OCI-LY1 (cell line): ENCODE data around the gene C1orf116.

Experiments
- H2AFZ ChIP-seq: fragments of 200-600 bp; sonication (generic), shearing (Covaris generic); 2 replicates; pipeline ENCODE4 v1.6.0; 2014; ENCODE audit warnings: antibody characterized with exemption, mild to moderate bottlenecking, low read length
- H3F3A ChIP-seq: fragments of 200-600 bp; sonication (generic), shearing (Covaris generic); 2 replicates; pipeline ENCODE4 v1.6.0; 2014; ENCODE audit warnings: mild to moderate bottlenecking, antibody characterized with exemption, low read length, moderate library complexity; ENCODE audit not compliant: insufficient read depth
- H3K27ac ChIP-seq: fragments of 200-600 bp; sonication (generic); 2 replicates; pipeline ENCODE4 v1.5.1; 2014; ENCODE audit warnings: low read length, mixed run types, mild to moderate bottlenecking, low read depth; ENCODE audit not compliant: poor library complexity, severe bottlenecking
- H3K27me3 ChIP-seq: fragments of 200-600 bp; sonication (generic); 2 replicates; pipeline ENCODE4 v1.6.0; 2014; ENCODE audit warnings: antibody characterized with exemption, mild to moderate bottlenecking, low read length, moderate library complexity; ENCODE audit not compliant: insufficient read depth
- H3K36me3 ChIP-seq: fragments of 200-600 bp; sonication (generic); 2 replicates; pipeline ENCODE4 v1.6.1; 2014; ENCODE audit warnings: mild to moderate bottlenecking, antibody characterized with exemption, low read length, moderate library complexity, mixed read lengths; ENCODE audit not compliant: insufficient read depth
- H3K4me1 ChIP-seq: fragments of 200-600 bp; sonication (generic); 2 replicates; pipeline ENCODE4 v1.5.1; 2014; ENCODE audit warnings: mild to moderate bottlenecking, low read length, moderate library complexity; ENCODE audit not compliant: insufficient read depth, severe bottlenecking
- H3K4me2 ChIP-seq: fragments of 200-600 bp; sonication (generic), shearing (Covaris generic); 2 replicates; pipeline ENCODE4 v1.6.1; 2014; ENCODE audit warnings: low read length
- H3K4me3 ChIP-seq: fragments of 200-600 bp; sonication (generic); 2 replicates; pipeline ENCODE4 v1.5.1; 2014; ENCODE audit warnings: low read length, low read depth, mild to moderate bottlenecking, mixed read lengths; ENCODE audit not compliant: poor library complexity, severe bottlenecking
- H3K79me2 ChIP-seq: fragments of 200-600 bp; shearing (Covaris generic); 2 replicates; pipeline ENCODE4 v1.6.1; 2016; ENCODE audit warnings: mixed run types, low read length, mixed read lengths; ENCODE audit not compliant: insufficient read depth
- H3K9ac ChIP-seq: fragments of 200-600 bp; sonication (generic), shearing (Covaris generic); 2 replicates; pipeline ENCODE4 v1.6.1; 2014; ENCODE audit warnings: mild to moderate bottlenecking, low read length, mixed read lengths
- H3K9me2 ChIP-seq: fragments of 200-600 bp; sonication (generic), shearing (Covaris generic); 2 replicates; pipeline ENCODE4 v1.6.1; 2014; ENCODE audit warnings: low read depth, mild to moderate bottlenecking, low read length, mixed read lengths
- H3K9me3 ChIP-seq: fragments of 200-600 bp; shearing (Covaris generic); 2 replicates; pipeline ENCODE4 v1.6.1; 2014; ENCODE audit warnings: low read length, mixed read lengths
- H4K20me1 ChIP-seq: fragments of 200-600 bp; sonication (generic), shearing (Covaris generic); 2 replicates; pipeline ENCODE4 v1.6.0; 2016; ENCODE audit warnings: mild to moderate bottlenecking, low read length; ENCODE audit not compliant: insufficient read depth
- CTCF ChIP-seq: fragments of 200-600 bp; sonication (generic), shearing (Covaris generic); IDR thresholded peaks from 2 replicates; pipeline ENCODE4 v1.5.1; 2017; ENCODE audit warnings: mild to moderate bottlenecking, antibody characterized with exemption, low read length, moderate library complexity, mixed read lengths
- EZH2 ChIP-seq: fragments of 200-600 bp; sonication (generic), shearing (Covaris generic); IDR thresholded peaks from 2 replicates; pipeline ENCODE4 v1.8.0; 2017; ENCODE audit warnings: borderline replicate concordance, mixed run types, mild to moderate bottlenecking, antibody characterized with exemption, low read length, moderate library complexity, mixed read lengths

C1orf116 gene

GRCh38 chr1:207077012-207077411 lies 44.5 kb upstream of the C1orf116 start:
- Histone ChIP-seq H3K9me3 (no peaks in the 10 kb centered on the region), H3F3A (no peaks in the 10 kb centered on the region), H2AFZ (no peak overlapping the region), H3K27me3 (no peaks in the 10 kb centered on the region), H3K4me1 (no peaks in the 10 kb centered on the region), H4K20me1 (no peaks in the 10 kb centered on the region), H3K9me2 (no peaks in the 10 kb centered on the region), H3K9ac (no peak overlapping the region), H3K27ac (no peak overlapping the region), H3K4me3 (no peak overlapping the region), H3K4me2 (no peak overlapping the region), H3K79me2 (no peaks in the 10 kb centered on the region), H3K36me3 (no peaks in the 10 kb centered on the region)
- TF ChIP-seq CTCF, result no peak
- no peak for TF ChIP-seq EZH2

- Histone ChIP-seq H2AFZ (no peak overlapping the region), H4K20me1 (no peaks in the 10 kb centered on the region), H3K36me3 (peaks cover 2% of the 10 kb centered on the region; the same call in 1 of the 2 replicates), H3K9me2 (no peaks in the 10 kb centered on the region), H3K9me3 (no peaks in the 10 kb centered on the region), H3K9ac (no peak overlapping the region), H3K27me3 (no peaks in the 10 kb centered on the region), H3K4me3 (no peak overlapping the region), H3K4me1 (no peaks in the 10 kb centered on the region), H3F3A (no peaks in the 10 kb centered on the region), H3K4me2 (no peak overlapping the region), H3K27ac (no peak overlapping the region), H3K79me2 (no peaks in the 10 kb centered on the region)
- TF ChIP-seq EZH2 (no peak), CTCF (no peak)
These were observed 43.8 kb upstream of the C1orf116 start for GRCh38 chr1:207076181-207076955.

GRCh38 chr1:207073906-207074820 lies 41.6 kb upstream of the C1orf116 start:
- TF ChIP-seq CTCF, result no peak
- no peak for TF ChIP-seq EZH2
- Histone ChIP-seq H3K36me3 (peaks cover 7% of the 10 kb centered on the region; the same call in 1 of the 2 replicates), H3K27me3 (no peaks in the 10 kb centered on the region), H2AFZ (no peak overlapping the region), H3K9me2 (no peaks in the 10 kb centered on the region), H3K4me2 (no peak overlapping the region), H3K4me3 (no peak overlapping the region), H3K4me1 (no peaks in the 10 kb centered on the region), H4K20me1 (no peaks in the 10 kb centered on the region), H3F3A (no peaks in the 10 kb centered on the region), H3K9me3 (no peaks in the 10 kb centered on the region), H3K27ac (no peak overlapping the region), H3K79me2 (no peaks in the 10 kb centered on the region), H3K9ac (no peak overlapping the region)
